A673 (cell line): ENCODE measurements around the gene MRFAP1L1. TPM values are rescaled to one million over a fixed set of nuclear protein-coding genes. Genes with fewer than 3 reads are reported as not detected.

Source experiments
- BruUV-seq: library from RNA; stranded (reverse); fragments of 400-500 nt; replicated peaks from 2 replicates; lab custom pipeline; 2021; lab: Mats Ljungman, UMichigan
- CTCF ChIA-PET: fragments of 300-600 bp; sonication (Branson Sonifier 250); formaldehyde crosslinking; loops from one replicate; lab custom pipeline; 2022; ENCODE audit warnings: antibody characterized with exemption; lab: Charles Lee
- POLR2A ChIA-PET: fragments of 300-600 bp; sonication (Branson Sonifier 250); formaldehyde crosslinking; loops from one replicate; lab custom pipeline; 2022; ENCODE audit warnings: antibody characterized with exemption; ENCODE audit not compliant: low non-redundant PET; lab: Charles Lee
- DNase-seq: peaks from one replicate; pipeline ENCODE4 v3.0.0-alpha.2; 2015; ENCODE audit warnings: low spot score
- H3K27ac ChIP-seq: fragments of 200-600 bp; sonication (generic); 2 replicates; pipeline ENCODE4 v1.5.1; 2016; ENCODE audit warnings: mixed run types, low read depth, mild to moderate bottlenecking, mixed read lengths, antibody characterized with exemption, low read length; ENCODE audit not compliant: poor library complexity, severe bottlenecking
- H3K27me3 ChIP-seq: fragments of 200-600 bp; sonication (generic); replicated peaks from 2 replicates; pipeline ENCODE4 v1.6.1; 2017; ENCODE audit warnings: mixed run types, low read depth, mild to moderate bottlenecking, mixed read lengths, antibody characterized with exemption, low read length; ENCODE audit not compliant: insufficient read depth, poor library complexity
- H3K36me3 ChIP-seq: fragments of 200-600 bp; sonication (generic); 2 replicates; pipeline ENCODE4 v1.6.1; 2016; ENCODE audit warnings: mixed run types, mild to moderate bottlenecking, mixed read lengths, antibody characterized with exemption, low read length; ENCODE audit not compliant: insufficient read depth, poor library complexity, severe bottlenecking
- H3K4me1 ChIP-seq: fragments of 200-600 bp; sonication (generic); 2 replicates; pipeline ENCODE4 v1.6.1; 2017; ENCODE audit warnings: mixed run types, mild to moderate bottlenecking, mixed read lengths, antibody characterized with exemption, low read length; ENCODE audit not compliant: insufficient read depth, poor library complexity, severe bottlenecking
- H3K4me3 ChIP-seq: fragments of 200-600 bp; sonication (generic); 2 replicates; pipeline ENCODE4 v1.5.1; 2016; ENCODE audit warnings: low read depth, mixed run types, mild to moderate bottlenecking, mixed read lengths, low read length; ENCODE audit not compliant: poor library complexity, severe bottlenecking
- H3K9me3 ChIP-seq: fragments of 200-600 bp; sonication (generic); 2 replicates; pipeline ENCODE4 v1.6.1; 2016; ENCODE audit warnings: mixed run types, low read depth, mild to moderate bottlenecking, mixed read lengths, antibody characterized with exemption, low read length; ENCODE audit not compliant: poor library complexity, severe bottlenecking
- EZH2 ChIP-seq: fragments of 200-600 bp; sonication (generic); IDR thresholded peaks from 2 replicates; pipeline ENCODE4 v1.6.1; 2017; ENCODE audit warnings: borderline replicate concordance, low read depth, mild to moderate bottlenecking, mixed read lengths, antibody characterized with exemption, low read length; ENCODE audit not compliant: poor library complexity, severe bottlenecking
- intact Hi-C: fragments of 100-400 bp; cut with micrococcal nuclease; formaldehyde crosslinking; loops from one replicate; pipeline ENCODE4 v1.10.0; 2022; ENCODE audit not compliant: unreplicated experiment
- total RNA-seq: library from RNA; stranded (reverse); gene quantifications from 2 replicates; pipeline ENCODE4 v1.2.3, GENCODE V29; 2021
- TF ChIP-seq, protein P1 (sequence below): fragments of 300-800, 200-600 bp; sonication (generic); conservative IDR thresholded peaks from 2 replicates; pipeline ENCODE4 v1.5.1; 2017; ENCODE audit warnings: low read depth, mild to moderate bottlenecking, antibody characterized with exemption, low read length, moderate library complexity, mixed read lengths

MRFAP1L1 gene
- total RNA-seq, 1 experiment from 2014 or later: 61.0 TPM

DNA sequence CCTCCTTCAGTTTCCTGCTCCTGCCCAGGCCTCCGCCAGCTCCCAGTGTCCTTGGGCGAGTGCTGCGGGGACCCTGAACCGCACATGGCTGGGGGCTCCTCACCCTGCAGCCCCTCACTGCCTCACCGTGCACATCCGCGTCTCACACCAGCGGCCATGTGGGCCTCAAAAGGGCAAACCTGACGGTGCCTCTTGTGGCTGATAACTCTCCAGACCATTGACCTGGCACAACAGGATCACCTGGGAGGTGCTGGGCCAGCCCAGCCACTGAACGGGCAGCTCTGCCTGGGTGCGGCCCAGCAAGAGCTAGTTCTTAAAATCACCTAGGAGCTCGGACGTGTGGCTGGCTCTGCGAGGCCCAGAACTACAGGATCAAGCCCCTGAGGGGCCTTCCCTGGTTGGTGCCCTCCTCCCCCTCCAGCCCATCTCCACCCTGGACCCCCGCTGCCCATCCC, 20.1 kb downstream of the MRFAP1L1 start:
- Histone ChIP-seq H3K27ac (no peak overlapping the region), H3K4me1 (no peaks in the 10 kb centered on the region), H3K9me3 (no peaks in the 10 kb centered on the region), H3K36me3 (no peaks in the 10 kb centered on the region), H3K27me3 (no peaks in the 10 kb centered on the region), H3K4me3 (no peak overlapping the region)
- intact Hi-C loops: no loop called here
- no TSS peak for BruUV-seq
- no peak for DNase-seq
- ChIA-PET POLR2A (no interaction called here), CTCF (no interaction called here)
- TF ChIP-seq, protein P1, sequence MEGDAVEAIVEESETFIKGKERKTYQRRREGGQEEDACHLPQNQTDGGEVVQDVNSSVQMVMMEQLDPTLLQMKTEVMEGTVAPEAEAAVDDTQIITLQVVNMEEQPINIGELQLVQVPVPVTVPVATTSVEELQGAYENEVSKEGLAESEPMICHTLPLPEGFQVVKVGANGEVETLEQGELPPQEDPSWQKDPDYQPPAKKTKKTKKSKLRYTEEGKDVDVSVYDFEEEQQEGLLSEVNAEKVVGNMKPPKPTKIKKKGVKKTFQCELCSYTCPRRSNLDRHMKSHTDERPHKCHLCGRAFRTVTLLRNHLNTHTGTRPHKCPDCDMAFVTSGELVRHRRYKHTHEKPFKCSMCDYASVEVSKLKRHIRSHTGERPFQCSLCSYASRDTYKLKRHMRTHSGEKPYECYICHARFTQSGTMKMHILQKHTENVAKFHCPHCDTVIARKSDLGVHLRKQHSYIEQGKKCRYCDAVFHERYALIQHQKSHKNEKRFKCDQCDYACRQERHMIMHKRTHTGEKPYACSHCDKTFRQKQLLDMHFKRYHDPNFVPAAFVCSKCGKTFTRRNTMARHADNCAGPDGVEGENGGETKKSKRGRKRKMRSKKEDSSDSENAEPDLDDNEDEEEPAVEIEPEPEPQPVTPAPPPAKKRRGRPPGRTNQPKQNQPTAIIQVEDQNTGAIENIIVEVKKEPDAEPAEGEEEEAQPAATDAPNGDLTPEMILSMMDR: no peak
- no peak for TF ChIP-seq EZH2

DNA sequence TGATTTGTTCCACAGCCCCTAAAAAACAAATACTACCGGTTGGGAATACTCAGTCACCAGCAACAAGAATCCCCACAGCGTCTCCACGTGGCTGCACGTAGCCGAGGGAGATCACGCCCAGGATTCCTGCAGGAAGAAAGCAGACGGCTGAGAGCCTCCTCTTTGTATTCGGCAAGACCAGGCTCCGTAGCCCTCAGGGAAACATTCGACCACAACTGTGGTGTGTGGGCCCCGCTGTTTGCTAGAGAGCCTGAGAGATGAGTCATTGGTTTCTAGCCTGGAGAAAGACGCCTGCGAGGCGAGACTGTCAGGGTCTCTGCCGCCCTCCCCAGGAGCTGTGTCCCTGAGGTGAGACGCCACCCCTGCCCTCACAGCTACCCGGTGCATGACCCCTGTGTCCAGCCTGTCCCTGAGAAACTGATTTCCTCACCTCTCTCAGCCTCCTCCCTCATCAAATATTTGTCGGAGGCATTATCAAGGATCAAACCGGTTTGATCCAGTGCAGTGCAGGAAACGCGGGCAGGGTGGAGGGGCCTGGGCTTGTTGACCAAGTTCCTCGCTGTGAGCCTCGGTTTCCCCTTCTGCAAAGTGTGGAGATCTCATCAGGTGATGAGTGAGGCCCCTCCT, 20.7 kb downstream of the MRFAP1L1 start:
- H3K27me3 ChIP-seq: no peaks in the 10 kb centered on the region
- intact Hi-C loops: no loop called here

DNA sequence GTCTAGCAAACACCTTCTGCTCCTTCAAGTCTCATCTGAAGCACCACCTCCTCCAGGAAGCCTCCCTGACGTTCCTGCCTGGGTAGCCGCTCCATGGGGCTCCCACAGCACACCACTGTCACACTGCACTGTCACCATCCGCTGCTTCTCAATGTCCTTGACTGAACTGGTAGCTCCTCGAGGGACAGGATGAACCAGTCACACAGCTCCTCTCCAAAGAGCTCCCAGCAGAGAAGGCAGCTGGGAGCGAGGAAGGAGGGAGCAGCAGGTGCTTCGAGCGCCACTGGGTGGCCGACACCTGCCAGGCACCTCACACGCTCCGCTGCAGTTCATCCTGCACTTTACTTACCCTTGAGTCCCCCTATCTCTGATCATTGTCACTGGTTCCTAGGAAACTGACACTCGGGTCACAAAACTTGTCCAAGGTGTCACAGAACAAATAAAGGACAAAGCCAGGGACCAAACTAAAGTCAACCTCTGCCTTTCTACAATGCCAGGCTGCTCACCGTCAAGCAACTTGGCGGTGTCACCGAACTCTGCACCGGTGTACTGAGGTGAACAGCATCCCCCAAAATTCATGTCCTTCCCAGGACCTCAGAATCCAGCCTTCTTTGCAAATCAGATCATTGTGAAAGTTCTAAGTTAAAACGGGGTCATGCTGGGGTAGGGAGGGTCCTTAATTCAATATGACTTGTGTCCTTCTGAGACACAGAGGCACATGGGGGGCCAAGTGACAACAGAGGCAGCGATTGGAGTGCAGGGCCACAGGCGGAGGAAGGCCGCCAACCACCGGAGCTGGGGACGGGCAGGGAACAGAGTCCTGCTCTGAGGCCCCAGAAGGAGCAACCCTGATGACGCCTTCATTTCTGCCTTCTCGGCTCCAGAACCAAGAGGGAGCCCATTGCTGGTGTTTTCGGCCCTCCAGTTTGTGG, 21.5 kb downstream of the MRFAP1L1 start:
- POLR2A ChIA-PET: no interaction called here

More for the DNA sequence above, 20.7 kb downstream of the MRFAP1L1 start:
- no peaks in the 10 kb centered on the region for H3K36me3 ChIP-seq
- H3K4me1 ChIP-seq: no peaks in the 10 kb centered on the region
- TF ChIP-seq, protein P1: no peak
- TF ChIP-seq EZH2: no peak
- BruUV-seq: no TSS peak
- ChIA-PET POLR2A (no interaction called here), CTCF (no interaction called here)
- H3K27ac ChIP-seq: no peak overlapping the region
- H3K9me3 ChIP-seq: no peaks in the 10 kb centered on the region
- peak; percentile 74 for DNase-seq
- no peak overlapping the region for H3K4me3 ChIP-seq

More for the DNA sequence above, 21.5 kb downstream of the MRFAP1L1 start:
- no TSS peak for BruUV-seq
- TF ChIP-seq EZH2: no peak
- TF ChIP-seq, protein P1: no peak
- CTCF ChIA-PET: no interaction called here
- intact Hi-C loops: no loop called here
- Histone ChIP-seq H3K27me3 (no peaks in the 10 kb centered on the region), H3K36me3 (no peaks in the 10 kb centered on the region), H3K27ac (no peak overlapping the region), H3K9me3 (no peaks in the 10 kb centered on the region), H3K4me3 (no peak overlapping the region), H3K4me1 (no peaks in the 10 kb centered on the region)
- DNase-seq: no peak
